A549 (cell line): ENCODE results near the gene PTPRN2.

Experiments
- CHD4 ChIP-seq: fragments of 200-600 bp; sonication (generic); IDR thresholded peaks from 2 replicates; pipeline ENCODE4 v1.6.1; 2016; ENCODE audit warnings: antibody characterized with exemption, mild to moderate bottlenecking, borderline replicate concordance
- POLR2AphosphoS2 ChIP-seq: conservative IDR thresholded peaks from 2 replicates; pipeline ENCODE4 v1.6.1; 2012; ENCODE audit warnings: low read length, improper control_type of control experiment, inconsistent platforms
- RCOR1 ChIP-seq: fragments of 150-350 bp; IDR thresholded peaks from 2 replicates; pipeline ENCODE4 v1.6.1; 2014; ENCODE audit warnings: antibody characterized with exemption, low read length, low read depth
- TP53 ChIP-seq: fragments of 250-450 bp; sonication (Bioruptor Pico); IDR thresholded peaks from 2 replicates; pipeline ENCODE4 v1.5.0; 2021; ENCODE audit warnings: mild to moderate bottlenecking, moderate library complexity
- ZSCAN20 ChIP-seq: fragments of 250-450 bp; sonication (Bioruptor Pico); IDR thresholded peaks from 2 replicates; pipeline ENCODE4 v1.8.0; 2022; ENCODE audit warnings: mild to moderate bottlenecking, moderate library complexity
- TF ChIP-seq, protein P1 (sequence below): IDR thresholded peaks from 2 replicates; pipeline ENCODE4 v1.6.1; 2012
- TF ChIP-seq, protein P2 (sequence below): fragments of 200-600 bp; sonication (generic); IDR thresholded peaks from 2 replicates; pipeline ENCODE4 v1.6.1; 2016; ENCODE audit warnings: antibody characterized with exemption, mild to moderate bottlenecking, moderate library complexity
- TF ChIP-seq, protein P3 (sequence below): fragments of >200 bp; sonication (Bioruptor Twin); formaldehyde crosslinking; IDR thresholded peaks from 3 replicates; pipeline ENCODE4 v1.5.1; 2016

DNA sequence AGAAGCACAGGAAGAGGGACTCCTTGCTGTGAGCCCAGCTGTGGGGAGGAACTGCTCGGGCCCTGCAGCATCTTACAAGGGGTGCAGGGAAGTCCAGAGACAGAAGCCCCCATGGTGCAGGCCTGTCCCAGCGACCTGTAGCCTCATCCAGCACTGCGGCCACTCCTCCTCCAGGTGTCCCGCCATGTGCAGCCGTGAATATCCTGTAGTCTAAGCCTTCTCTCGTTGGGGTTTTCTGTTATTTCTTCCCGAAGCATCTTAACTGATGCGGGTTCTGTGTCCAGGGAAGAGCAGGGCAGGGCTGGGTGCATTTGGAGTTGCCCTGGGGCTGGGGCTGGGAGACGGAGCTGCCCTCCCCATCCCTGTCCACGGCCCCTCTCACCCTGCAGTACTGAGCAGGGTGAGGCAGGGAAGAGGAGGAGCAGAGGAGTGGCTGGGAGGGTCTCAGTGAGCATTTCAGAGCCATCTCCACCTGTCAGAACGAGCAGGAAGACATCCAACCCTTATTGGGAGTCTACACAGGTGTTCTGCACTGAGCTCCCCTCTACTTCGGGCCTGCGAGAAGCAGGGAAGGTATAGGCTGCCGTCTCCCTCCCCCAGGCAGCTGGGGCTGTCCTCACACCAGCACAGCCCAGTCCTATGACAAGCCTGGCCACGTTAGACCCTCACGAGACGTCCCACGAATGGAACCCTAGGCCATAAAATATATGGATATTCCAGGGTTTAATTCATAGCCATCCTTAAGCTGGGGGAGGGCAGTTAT lies 756.3 kb downstream of the PTPRN2 start:
- TF ChIP-seq, protein P1, sequence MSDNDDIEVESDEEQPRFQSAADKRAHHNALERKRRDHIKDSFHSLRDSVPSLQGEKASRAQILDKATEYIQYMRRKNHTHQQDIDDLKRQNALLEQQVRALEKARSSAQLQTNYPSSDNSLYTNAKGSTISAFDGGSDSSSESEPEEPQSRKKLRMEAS = no peak
- TF ChIP-seq, protein P2, sequence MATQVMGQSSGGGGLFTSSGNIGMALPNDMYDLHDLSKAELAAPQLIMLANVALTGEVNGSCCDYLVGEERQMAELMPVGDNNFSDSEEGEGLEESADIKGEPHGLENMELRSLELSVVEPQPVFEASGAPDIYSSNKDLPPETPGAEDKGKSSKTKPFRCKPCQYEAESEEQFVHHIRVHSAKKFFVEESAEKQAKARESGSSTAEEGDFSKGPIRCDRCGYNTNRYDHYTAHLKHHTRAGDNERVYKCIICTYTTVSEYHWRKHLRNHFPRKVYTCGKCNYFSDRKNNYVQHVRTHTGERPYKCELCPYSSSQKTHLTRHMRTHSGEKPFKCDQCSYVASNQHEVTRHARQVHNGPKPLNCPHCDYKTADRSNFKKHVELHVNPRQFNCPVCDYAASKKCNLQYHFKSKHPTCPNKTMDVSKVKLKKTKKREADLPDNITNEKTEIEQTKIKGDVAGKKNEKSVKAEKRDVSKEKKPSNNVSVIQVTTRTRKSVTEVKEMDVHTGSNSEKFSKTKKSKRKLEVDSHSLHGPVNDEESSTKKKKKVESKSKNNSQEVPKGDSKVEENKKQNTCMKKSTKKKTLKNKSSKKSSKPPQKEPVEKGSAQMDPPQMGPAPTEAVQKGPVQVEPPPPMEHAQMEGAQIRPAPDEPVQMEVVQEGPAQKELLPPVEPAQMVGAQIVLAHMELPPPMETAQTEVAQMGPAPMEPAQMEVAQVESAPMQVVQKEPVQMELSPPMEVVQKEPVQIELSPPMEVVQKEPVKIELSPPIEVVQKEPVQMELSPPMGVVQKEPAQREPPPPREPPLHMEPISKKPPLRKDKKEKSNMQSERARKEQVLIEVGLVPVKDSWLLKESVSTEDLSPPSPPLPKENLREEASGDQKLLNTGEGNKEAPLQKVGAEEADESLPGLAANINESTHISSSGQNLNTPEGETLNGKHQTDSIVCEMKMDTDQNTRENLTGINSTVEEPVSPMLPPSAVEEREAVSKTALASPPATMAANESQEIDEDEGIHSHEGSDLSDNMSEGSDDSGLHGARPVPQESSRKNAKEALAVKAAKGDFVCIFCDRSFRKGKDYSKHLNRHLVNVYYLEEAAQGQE = no peak
- TF ChIP-seq TP53 (CRISPR knock-in tag) = no peak
- TF ChIP-seq, protein P3, sequence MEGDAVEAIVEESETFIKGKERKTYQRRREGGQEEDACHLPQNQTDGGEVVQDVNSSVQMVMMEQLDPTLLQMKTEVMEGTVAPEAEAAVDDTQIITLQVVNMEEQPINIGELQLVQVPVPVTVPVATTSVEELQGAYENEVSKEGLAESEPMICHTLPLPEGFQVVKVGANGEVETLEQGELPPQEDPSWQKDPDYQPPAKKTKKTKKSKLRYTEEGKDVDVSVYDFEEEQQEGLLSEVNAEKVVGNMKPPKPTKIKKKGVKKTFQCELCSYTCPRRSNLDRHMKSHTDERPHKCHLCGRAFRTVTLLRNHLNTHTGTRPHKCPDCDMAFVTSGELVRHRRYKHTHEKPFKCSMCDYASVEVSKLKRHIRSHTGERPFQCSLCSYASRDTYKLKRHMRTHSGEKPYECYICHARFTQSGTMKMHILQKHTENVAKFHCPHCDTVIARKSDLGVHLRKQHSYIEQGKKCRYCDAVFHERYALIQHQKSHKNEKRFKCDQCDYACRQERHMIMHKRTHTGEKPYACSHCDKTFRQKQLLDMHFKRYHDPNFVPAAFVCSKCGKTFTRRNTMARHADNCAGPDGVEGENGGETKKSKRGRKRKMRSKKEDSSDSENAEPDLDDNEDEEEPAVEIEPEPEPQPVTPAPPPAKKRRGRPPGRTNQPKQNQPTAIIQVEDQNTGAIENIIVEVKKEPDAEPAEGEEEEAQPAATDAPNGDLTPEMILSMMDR = no peak
- TF ChIP-seq POLR2AphosphoS2 = no peak
- no peak for TF ChIP-seq RCOR1
- TF ChIP-seq CHD4 = no peak
- no peak for TF ChIP-seq ZSCAN20 (CRISPR knock-in tag)
